Stimulated activated CD8-positive, alpha-beta memory T cell treated with anti-CD3 and anti-CD28 coated beads, Interleukin-15, amount 100 ng/mL, for 48 hours (primary cell): ENCODE data around the gene CNTN5.
"Not testable (repeated sequence)": the region's sequence is repeated elsewhere in the genome, so short reads cannot be mapped to it uniquely, and the experiment has no call there.

Source experiments
- DNase-seq, 2 donors: peaks; one replicate each; pipeline ENCODE4 v3.0.0-alpha.2; 2020; ENCODE audit warnings: low read depth in 2 of 2

Gene CNTN5

DNA sequence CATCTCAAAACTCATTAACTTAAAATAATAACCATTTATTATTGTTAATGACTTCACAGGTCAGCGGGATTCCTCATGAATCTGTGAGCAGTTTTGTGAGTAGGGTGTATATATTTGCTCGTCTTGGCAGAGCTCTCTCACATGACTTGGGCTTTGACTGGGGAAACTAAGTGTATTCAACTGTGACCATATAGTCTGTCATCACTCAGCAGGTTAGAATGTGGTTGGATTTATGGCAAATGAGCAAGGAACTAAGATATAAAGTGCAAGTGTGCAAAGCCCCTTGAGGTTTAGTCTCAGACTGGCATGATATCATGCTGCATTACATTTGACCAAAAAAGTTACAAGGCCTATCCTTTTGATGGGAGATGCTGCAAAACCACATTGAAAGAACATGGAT is 254.8 kb downstream of the CNTN5 start:
- no peak for DNase-seq

- no peak for DNase-seq
These were observed 256.5 kb downstream of the CNTN5 start for GRCh38 chr11:99277281-99277680.

DNA sequence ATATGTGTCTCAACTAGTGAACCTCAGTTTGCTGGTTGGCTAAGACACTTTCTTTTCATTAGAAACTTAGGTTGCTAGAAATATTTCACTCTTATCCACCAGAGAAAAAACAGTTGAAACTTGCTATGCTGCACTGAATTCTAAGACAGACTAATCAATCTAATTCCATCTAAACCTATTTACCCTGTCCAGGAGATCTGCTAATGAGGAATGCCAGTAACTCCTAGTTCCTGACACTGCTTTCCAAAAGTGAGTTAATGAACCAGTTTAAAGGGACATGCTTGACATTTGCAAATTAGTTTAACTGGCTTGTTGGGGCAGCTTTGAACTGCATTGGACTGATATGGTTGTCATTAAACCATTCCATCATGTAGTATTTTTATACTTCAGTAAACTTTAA is 258.5 kb downstream of the CNTN5 start:
- DNase-seq = no peak

GRCh38 chr11:99281331-99281730 is 260.6 kb downstream of the CNTN5 start:
- DNase-seq = no peak

- not testable (repeated sequence) for DNase-seq
These were observed 277.2 kb downstream of the CNTN5 start for GRCh38 chr11:99297925-99298324.

DNA sequence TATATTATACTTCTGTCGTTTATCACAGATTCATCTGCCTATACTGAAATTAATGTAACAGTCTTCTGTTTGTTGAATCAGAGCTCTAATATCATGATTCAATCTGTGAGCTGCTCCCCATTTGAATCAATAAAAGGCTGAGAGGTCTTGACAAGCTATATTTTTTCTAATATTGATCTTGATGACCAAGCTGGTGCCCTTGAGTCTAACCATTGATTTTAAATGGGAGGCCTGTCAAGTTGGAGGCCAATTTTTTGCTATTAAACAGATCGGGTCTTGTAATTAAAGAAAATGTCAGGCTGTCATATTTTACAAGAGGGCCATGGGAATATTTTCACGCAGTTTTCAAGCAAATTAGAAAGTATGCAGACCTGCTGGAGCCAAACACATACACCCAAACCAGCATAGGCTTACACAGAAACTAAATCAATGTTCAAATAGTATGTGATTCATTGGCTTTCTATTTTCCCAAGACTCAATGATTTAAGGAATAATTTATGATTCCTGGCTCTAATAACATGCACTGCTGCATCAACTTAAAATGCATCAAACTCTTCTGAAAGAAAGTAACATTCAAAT is 286.9 kb downstream of the CNTN5 start:
- no peak for DNase-seq

- no peak for DNase-seq
These were observed 291.1 kb downstream of the CNTN5 start for GRCh38 chr11:99311870-99312269.

DNA sequence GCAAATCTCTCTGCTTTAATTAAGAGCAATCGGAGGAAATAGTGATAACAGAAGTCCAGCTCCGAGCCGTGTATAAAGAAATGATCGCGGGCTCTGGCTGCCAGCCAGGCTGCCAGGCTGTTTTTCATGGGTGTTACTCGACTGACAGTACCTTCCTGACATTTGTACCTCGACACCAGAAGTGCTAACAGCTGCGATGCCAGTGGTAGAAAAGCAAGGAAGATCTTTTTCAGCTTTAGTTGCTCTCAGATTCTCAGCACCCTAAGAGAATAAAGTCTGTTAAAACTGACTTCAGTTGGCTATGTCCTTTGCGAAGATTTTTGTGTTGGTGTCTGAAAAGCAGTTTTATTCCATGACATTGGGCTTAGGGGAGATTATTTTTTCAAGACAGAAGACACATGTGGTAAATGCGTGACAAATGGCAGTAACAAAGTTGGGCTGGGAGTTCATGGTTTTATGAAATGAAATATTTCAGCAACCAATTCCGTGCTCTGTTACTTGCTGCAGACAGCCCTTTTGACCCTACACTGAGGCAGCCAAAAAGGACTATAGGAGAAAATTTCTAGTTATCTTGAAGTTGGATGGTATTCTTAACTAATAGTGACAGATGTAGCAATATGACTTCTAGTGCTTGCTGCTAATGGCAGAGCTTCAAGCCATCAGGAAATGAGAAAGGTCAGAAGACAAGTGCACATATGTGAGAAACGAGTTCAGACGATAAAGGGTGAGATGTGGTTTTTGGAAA is 296.2 kb downstream of the CNTN5 start:
- DNase-seq = no peak

DNA sequence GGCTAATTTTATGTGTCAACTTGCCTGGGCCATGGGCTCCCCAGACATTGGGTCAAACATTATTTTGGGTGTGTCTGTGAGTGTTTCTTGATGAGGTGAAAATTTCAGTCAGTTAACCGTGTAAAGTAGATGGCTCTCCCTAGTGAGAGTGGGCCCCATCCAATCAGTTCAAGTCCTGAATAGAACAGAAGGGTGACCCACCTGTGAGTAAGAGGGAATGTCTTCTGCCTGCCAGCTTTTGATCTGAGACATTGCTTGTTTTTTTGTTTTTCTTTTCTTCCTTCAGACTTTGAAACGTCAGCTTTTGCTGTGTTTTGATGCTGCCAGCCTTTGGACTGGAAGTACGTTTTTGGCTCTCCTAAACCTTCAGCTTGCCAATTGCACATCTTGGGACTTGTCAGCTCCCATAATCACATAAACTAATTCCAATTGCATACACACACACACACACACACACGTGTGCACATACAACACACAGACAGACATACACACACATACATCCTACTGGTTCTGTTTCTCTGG is 300.1 kb downstream of the CNTN5 start:
- DNase-seq = no peak

GRCh38 chr11:99325847-99326246 is 305.1 kb downstream of the CNTN5 start:
- no peak for DNase-seq

- no peak for DNase-seq
These were observed 306.3 kb downstream of the CNTN5 start for GRCh38 chr11:99327066-99327465.

DNA sequence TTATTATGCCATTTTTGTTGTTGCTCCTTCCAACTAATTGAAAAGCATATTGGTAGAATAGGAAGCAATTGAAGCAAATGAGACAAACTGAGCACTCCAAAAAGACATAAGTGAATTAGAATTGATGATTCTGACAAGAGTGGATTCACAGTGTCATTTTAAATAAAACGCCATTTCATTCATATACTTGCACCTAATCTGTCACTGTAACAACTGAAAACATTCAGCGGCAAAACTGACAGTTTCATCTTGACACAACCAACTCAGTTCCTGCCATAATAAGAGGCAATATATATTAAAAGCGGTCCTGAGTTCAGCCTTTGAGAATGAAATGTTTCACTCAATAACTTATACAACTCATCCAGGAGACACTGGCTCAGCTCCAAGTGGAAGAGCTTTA is 306.8 kb downstream of the CNTN5 start:
- DNase-seq = no peak

DNA sequence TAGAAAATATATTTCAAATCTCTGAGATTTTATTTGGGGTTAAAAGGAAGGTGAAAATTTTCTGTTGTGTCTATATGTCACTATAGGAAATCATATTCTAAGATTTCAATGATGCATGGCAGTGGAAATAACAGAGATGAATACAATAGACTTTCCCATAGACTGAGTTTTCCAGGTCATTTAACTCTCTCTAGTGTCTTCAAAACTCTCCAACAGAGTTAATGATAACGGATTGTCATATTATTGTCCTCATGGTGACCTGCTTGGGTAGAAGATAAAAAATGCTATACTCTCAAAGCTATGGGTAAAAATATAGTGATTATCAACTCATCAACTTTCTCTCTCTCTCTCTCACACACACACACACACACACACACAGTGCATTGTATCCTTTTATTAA is 312.9 kb downstream of the CNTN5 start:
- DNase-seq = no peak

- no peak for DNase-seq
These were observed 322.4 kb downstream of the CNTN5 start for GRCh38 chr11:99343117-99343516.

DNA sequence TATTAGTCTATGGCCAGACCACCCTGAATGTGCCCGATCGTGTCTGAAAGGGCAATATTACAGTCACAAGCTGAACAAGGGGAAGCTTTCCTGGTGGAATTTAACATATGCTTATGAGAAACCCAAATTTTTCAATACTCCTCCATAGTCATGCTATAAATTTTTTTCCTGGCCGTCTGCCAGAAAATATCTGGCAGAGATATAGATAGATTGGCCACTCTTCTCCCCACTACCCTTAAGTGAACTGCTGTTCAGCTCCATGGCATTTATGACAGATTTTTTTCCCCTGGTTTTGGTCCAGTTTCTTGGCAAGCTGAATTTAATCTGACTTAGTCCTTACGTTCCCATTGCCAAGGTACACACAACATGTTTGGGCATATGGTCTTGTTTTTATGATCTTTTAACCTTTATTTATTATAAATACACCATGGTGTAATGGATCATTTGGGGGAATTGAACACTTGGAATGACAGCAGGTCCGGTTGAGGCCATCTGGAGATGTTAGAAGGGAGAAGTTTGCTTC is 328.5 kb downstream of the CNTN5 start:
- no peak for DNase-seq

DNA sequence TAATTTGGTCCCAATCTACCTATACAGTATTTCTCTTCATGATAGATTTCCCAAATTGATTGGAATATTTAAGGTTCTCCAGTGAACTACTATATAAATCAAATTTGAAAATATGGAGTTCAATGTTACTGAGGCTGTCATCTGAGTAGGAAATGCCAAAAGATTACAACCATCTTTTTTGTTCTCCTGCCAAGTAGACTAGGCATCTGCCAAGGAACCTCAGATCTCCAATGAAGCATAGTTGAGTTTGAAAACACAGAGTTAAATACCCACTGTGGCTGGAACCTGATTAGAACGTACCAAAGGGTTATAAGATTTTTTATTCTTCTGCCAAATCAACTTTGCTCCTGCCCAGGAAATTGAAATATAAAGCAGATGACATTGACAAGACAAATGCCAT is 330.9 kb downstream of the CNTN5 start:
- DNase-seq = no peak

- DNase-seq = no peak
These were observed 331.9 kb downstream of the CNTN5 start for GRCh38 chr11:99352642-99353041.

DNA sequence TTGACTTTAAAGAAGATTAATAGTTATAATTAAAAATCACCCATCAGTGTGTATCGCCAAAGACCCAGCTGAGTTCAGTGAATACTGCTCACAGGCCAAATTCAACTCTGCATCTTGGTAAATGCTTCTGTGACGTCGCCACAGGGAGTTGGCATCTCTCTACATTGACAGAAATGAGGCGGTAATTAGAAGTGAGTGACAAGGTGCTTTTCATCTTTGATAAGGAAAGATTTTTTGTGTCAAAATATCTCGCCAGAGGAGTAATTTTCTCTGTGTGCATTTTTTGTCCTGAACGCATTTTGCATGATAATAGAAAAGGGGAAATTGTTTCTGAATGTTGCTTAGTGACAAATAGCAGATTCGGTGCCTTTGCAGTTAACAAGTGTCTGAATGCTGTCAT is 345.8 kb downstream of the CNTN5 start:
- DNase-seq = no peak

- DNase-seq = no peak
These were observed 347.8 kb downstream of the CNTN5 start for GRCh38 chr11:99368583-99368982.

- no peak for DNase-seq
These were observed 349.9 kb downstream of the CNTN5 start for GRCh38 chr11:99370549-99371216.

GRCh38 chr11:99371257-99371656 is 350.5 kb downstream of the CNTN5 start:
- DNase-seq = no peak

GRCh38 chr11:99376463-99376862 is 355.7 kb downstream of the CNTN5 start:
- DNase-seq = no peak
